K562 (cell line): Measurements from ENCODE around the gene C10orf95. TPM values are rescaled to one million over a fixed set of nuclear protein-coding genes. Genes with fewer than 3 reads are reported as not detected.

ENCODE experiments used
- CCAR2 ChIP-seq: fragments of 200-400 bp; formaldehyde crosslinking; IDR thresholded peaks from 2 replicates; pipeline ENCODE4 v1.6.1; 2017; ENCODE audit warnings: mild to moderate bottlenecking, low read depth, low read length
- CHD2 ChIP-seq: IDR thresholded peaks from 2 replicates; pipeline ENCODE4 v1.6.1; 2011; ENCODE audit warnings: low read depth, low read length
- CREM ChIP-seq: IDR thresholded peaks from 2 replicates; pipeline ENCODE4 v1.6.1; 2014; ENCODE audit warnings: antibody characterized with exemption, low read depth
- CXXC5 ChIP-seq: fragments of 250-450 bp; sonication (Bioruptor Pico); IDR thresholded peaks from 2 replicates; pipeline ENCODE4 v1.8.0; 2022; ENCODE audit warnings: inconsistent platforms, mild to moderate bottlenecking, moderate library complexity
- ESRRB ChIP-seq: fragments of 250-450 bp; sonication (Bioruptor Pico); IDR thresholded peaks from 2 replicates; pipeline ENCODE4 v1.5.0; 2020; ENCODE audit warnings: mild to moderate bottlenecking, moderate library complexity, borderline replicate concordance
- ETV5 ChIP-seq: sonication (generic); formaldehyde crosslinking; IDR thresholded peaks from 2 replicates; pipeline ENCODE4 v1.4.0; 2020; ENCODE audit warnings: low read depth, mild to moderate bottlenecking, missing genetic modification reagents
- EWSR1 ChIP-seq: fragments of 450-650 bp; IDR thresholded peaks from 2 replicates; pipeline ENCODE4 v1.6.1; 2018; ENCODE audit warnings: borderline replicate concordance, mild to moderate bottlenecking, low read depth, moderate library complexity; ENCODE audit not compliant: partially characterized antibody
- KAT7 ChIP-seq: sonication (generic); formaldehyde crosslinking; IDR thresholded peaks from 2 replicates; pipeline ENCODE4 v1.8.0; 2022; ENCODE audit warnings: missing genetic modification reagents, mild to moderate bottlenecking, borderline replicate concordance
- MEF2A ChIP-seq: IDR thresholded peaks from 2 replicates; pipeline ENCODE4 v1.6.1; 2011; ENCODE audit warnings: low read depth, mild to moderate bottlenecking, low read length, moderate library complexity; ENCODE audit not compliant: control insufficient read depth
- MTA2 ChIP-seq: fragments of 450-650 bp; IDR thresholded peaks from 2 replicates; pipeline ENCODE4 v1.6.1; 2016; ENCODE audit warnings: low read depth
- NCOR1 ChIP-seq: fragments of 450-650 bp; IDR thresholded peaks from 2 replicates; pipeline ENCODE4 v1.6.1; 2016; ENCODE audit warnings: mild to moderate bottlenecking, moderate library complexity
- NELFE ChIP-seq: IDR thresholded peaks from 2 replicates; pipeline ENCODE4 v1.6.1; 2011; ENCODE audit warnings: mild to moderate bottlenecking; ENCODE audit not compliant: insufficient read depth, insufficient read length
- NFYB ChIP-seq: IDR thresholded peaks from 2 replicates; pipeline ENCODE4 v1.6.1; 2011; ENCODE audit warnings: mild to moderate bottlenecking, moderate library complexity; ENCODE audit not compliant: insufficient read length; ENCODE audit errors: extremely low read depth
- POLR2A ChIP-seq: fragments of 450-650 bp; conservative IDR thresholded peaks from 2 replicates; pipeline ENCODE4 v1.6.1; 2016
- SIX5 ChIP-seq, 2 experiments: IDR thresholded peaks; 2 replicates each; pipeline ENCODE4 v1.6.1; 2011; ENCODE audit warnings: low read length in 2 of 2, borderline replicate concordance in 1 of 2, low read depth in 1 of 2, mild to moderate bottlenecking in 1 of 2, moderate library complexity in 1 of 2; ENCODE audit not compliant: insufficient read depth in 1 of 2
- SMAD2 ChIP-seq: fragments of 150-350 bp; IDR thresholded peaks from 2 replicates; pipeline ENCODE4 v1.6.1; 2014; ENCODE audit warnings: low read depth, mild to moderate bottlenecking, low read length
- SNRNP70 ChIP-seq: fragments of 200-400 bp; formaldehyde crosslinking; optimal IDR thresholded peaks from 2 replicates; pipeline ENCODE3; 2017; ENCODE audit warnings: low read depth, low read length
- TSC22D4 ChIP-seq: fragments of 450-650 bp; IDR thresholded peaks from 2 replicates; pipeline ENCODE4 v1.6.1; 2016; ENCODE audit warnings: missing genetic modification characterization, missing biosample characterization, control low read depth
- XRCC4 ChIP-seq: IDR thresholded peaks from one replicate; pipeline ENCODE4 v1.6.1; 2011; ENCODE audit not compliant: insufficient read depth, insufficient read length; ENCODE audit errors: extremely low read depth
- polyA plus RNA-seq, 8 experiments: library from polyadenylated mRNA; depleted of rRNA in 4 of 8; stranded (reverse) in 5 of 8; unstranded in 3 of 8; fragments of >200 nt; fragmentation: Nextera tagmentation in 2 of 8; fragmentation: Illumina TruSeq in 1 of 8; extraction: Ambion mirVana in 2 of 8; extraction: Trizol in 1 of 8; gene quantifications; 2 replicates each; pipeline versions ENCODE4 v1.2.1 to v1.2.3, GENCODE V29; 2011 to 2014; ENCODE audit warnings: inconsistent platforms in 1 of 8, missing spikeins in 1 of 8
- total RNA-seq, 7 experiments: library from RNA; depleted of rRNA in 6 of 7; stranded (reverse); fragments of >200 nt in 6 of 7; fragmentation: Illumina TruSeq in 2 of 7; extraction: Trizol in 2 of 7; gene quantifications; 2 replicates each; pipeline versions ENCODE4 v1.2.1 to v1.2.3, GENCODE V29; 2011 to 2021; ENCODE audit warnings: low replicate concordance in 1 of 7
- TF ChIP-seq, protein P1 (sequence below): fragments of 250-450 bp; sonication (Bioruptor Pico); IDR thresholded peaks from 2 replicates; pipeline ENCODE4 v1.4.0; 2020; ENCODE audit warnings: mild to moderate bottlenecking, moderate library complexity
- TF ChIP-seq, protein P2 (sequence below): IDR thresholded peaks from 3 replicates; pipeline ENCODE4 v1.6.1; 2011; ENCODE audit warnings: borderline replicate concordance, mild to moderate bottlenecking; ENCODE audit not compliant: insufficient read length, insufficient read depth
- TF ChIP-seq, protein P3 (sequence below), 2 experiments: IDR thresholded peaks; 2 replicates each; pipeline ENCODE4 v1.6.1; 2012; ENCODE audit warnings: improper control_type of control experiment in 2 of 2, low read depth in 2 of 2, low read length in 2 of 2, borderline replicate concordance in 1 of 2

Gene C10orf95
- total and polyA plus RNA-seq, 9 of the 15 experiments (the other 6 are each of a cell fraction or from before 2014, with no cell fraction given): 0.03 to 0.41 (median 0.17) TPM; not detected in 1

DNA sequence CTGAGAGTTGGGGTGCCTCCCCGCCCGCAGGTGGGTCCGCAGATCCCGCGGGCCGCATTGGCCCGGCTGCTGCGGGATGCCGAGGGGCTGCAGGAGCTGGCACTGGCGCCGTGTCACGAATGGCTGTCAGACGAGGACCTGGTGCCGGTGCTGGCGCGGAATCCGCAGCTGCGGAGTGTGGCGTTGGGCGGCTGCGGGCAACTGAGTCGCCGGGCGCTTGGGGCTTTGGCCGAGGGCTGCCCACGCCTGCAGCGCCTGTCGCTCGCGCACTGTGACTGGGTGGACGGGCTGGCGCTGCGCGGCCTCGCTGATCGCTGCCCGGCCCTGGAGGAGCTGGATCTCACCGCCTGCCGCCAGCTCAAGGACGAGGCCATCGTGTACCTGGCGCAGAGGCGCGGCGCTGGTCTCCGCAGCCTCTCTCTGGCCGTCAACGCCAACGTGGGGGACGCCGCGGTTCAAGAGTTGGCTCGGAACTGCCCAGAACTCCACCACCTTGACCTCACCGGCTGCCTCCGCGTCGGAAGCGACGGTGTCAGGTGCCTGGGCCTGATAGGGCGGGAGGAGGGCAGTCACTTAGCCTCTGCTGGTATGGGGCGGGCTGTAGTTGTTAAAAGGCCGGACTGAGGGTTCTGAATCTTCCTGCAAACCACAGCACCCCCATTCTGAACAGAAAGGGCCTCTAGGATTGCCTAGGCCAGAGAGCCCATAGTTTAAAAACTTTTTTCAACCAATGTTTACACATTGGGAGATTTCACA is 29.4 kb downstream of the C10orf95 start (continued):
- TF ChIP-seq, protein P1, sequence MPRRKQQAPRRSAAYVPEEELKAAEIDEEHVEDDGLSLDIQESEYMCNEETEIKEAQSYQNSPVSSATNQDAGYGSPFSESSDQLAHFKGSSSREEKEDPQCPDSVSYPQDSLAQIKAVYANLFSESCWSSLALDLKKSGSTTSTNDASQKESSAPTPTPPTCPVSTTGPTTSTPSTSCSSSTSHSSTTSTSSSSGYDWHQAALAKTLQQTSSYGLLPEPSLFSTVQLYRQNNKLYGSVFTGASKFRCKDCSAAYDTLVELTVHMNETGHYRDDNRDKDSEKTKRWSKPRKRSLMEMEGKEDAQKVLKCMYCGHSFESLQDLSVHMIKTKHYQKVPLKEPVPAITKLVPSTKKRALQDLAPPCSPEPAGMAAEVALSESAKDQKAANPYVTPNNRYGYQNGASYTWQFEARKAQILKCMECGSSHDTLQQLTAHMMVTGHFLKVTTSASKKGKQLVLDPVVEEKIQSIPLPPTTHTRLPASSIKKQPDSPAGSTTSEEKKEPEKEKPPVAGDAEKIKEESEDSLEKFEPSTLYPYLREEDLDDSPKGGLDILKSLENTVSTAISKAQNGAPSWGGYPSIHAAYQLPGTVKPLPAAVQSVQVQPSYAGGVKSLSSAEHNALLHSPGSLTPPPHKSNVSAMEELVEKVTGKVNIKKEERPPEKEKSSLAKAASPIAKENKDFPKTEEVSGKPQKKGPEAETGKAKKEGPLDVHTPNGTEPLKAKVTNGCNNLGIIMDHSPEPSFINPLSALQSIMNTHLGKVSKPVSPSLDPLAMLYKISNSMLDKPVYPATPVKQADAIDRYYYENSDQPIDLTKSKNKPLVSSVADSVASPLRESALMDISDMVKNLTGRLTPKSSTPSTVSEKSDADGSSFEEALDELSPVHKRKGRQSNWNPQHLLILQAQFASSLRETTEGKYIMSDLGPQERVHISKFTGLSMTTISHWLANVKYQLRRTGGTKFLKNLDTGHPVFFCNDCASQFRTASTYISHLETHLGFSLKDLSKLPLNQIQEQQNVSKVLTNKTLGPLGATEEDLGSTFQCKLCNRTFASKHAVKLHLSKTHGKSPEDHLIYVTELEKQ (CRISPR knock-in tag): no peak
- TF ChIP-seq XRCC4 (no peak), MEF2A (no peak), TSC22D4 (tag) (no peak), CHD2 (no peak), SNRNP70 (no peak), ETV5 (no peak), ESRRB (no peak), SMAD2 (no peak), CREM (peak; percentile 57), SIX5 (IDR thresholded peaks at IDR 0.05; ENCODE audit: borderline replicate concordance in 1 of 2, insufficient read depth in 1 of 2, low read depth in 1 of 2, low read length in 2 of 2) (no peak), NFYB (no peak), EWSR1 (no peak), CCAR2 (no peak), KAT7 (CRISPR knock-in tag) (peak; percentile 73; the same call in 1 of the 2 replicates), NCOR1 (no peak), MTA2 (no peak), POLR2A (peak; percentile 51; the same call in 1 of the 2 replicates), NELFE (no peak), CXXC5 (CRISPR knock-in tag) (peak; percentile 6)
- TF ChIP-seq, protein P2, sequence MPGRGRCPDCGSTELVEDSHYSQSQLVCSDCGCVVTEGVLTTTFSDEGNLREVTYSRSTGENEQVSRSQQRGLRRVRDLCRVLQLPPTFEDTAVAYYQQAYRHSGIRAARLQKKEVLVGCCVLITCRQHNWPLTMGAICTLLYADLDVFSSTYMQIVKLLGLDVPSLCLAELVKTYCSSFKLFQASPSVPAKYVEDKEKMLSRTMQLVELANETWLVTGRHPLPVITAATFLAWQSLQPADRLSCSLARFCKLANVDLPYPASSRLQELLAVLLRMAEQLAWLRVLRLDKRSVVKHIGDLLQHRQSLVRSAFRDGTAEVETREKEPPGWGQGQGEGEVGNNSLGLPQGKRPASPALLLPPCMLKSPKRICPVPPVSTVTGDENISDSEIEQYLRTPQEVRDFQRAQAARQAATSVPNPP: no peak
- TF ChIP-seq, protein P3, sequence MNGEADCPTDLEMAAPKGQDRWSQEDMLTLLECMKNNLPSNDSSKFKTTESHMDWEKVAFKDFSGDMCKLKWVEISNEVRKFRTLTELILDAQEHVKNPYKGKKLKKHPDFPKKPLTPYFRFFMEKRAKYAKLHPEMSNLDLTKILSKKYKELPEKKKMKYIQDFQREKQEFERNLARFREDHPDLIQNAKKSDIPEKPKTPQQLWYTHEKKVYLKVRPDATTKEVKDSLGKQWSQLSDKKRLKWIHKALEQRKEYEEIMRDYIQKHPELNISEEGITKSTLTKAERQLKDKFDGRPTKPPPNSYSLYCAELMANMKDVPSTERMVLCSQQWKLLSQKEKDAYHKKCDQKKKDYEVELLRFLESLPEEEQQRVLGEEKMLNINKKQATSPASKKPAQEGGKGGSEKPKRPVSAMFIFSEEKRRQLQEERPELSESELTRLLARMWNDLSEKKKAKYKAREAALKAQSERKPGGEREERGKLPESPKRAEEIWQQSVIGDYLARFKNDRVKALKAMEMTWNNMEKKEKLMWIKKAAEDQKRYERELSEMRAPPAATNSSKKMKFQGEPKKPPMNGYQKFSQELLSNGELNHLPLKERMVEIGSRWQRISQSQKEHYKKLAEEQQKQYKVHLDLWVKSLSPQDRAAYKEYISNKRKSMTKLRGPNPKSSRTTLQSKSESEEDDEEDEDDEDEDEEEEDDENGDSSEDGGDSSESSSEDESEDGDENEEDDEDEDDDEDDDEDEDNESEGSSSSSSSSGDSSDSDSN (IDR thresholded peaks at IDR 0.05; ENCODE audit: borderline replicate concordance in 1 of 2, low read depth in 2 of 2, low read length in 2 of 2): 0 out of 4 replicates have a peak, but pooled peaks of 1 of the 2 experiments have one; percentile 50
